Lower leg skin (tissue), 4 donors: ENCODE data around the gene MFSD6. TPM values are rescaled to one million over a fixed set of nuclear protein-coding genes. Genes with fewer than 3 reads are reported as not detected.

Experiments
- DNase-seq, 2 donors: peaks; one replicate each; pipeline ENCODE4 v3.0.0-alpha.2; 2019; ENCODE audit warnings: low spot score in 2 of 2
- H3K4me3 ChIP-seq: fragments of 200-600 bp; sonication (generic); 2 replicates; pipeline ENCODE4 v1.5.1; 2017; ENCODE audit warnings: mild to moderate bottlenecking, low read depth; ENCODE audit not compliant: poor library complexity, severe bottlenecking
- CTCF ChIP-seq, 3 donors: fragments of 450-650 bp; IDR thresholded peaks; one replicate each; pipeline ENCODE4 v1.5.1; 2016; ENCODE audit warnings: antibody characterized with exemption in 3 of 3, mild to moderate bottlenecking in 3 of 3, moderate library complexity in 2 of 3
- POLR2A ChIP-seq, 2 donors: fragments of 450-650 bp; IDR thresholded peaks; one replicate each; pipeline ENCODE4 v1.6.1; 2016 to 2017; ENCODE audit warnings: antibody characterized with exemption in 2 of 2, mild to moderate bottlenecking in 1 of 2, moderate library complexity in 1 of 2
- WGBS, 2 donors: methylation state at CpG; one replicate each; pipeline ENCODE4 v1.1.5; 2018; 5-methylcytosine and 5-hydroxymethylcytosine counted together
- intact Hi-C: fragments of 100-400 bp; cut with DNase I; formaldehyde crosslinking; loops from one replicate; pipeline ENCODE4 v1.15.0; 2023; ENCODE audit warnings: low total_unique reads
- total RNA-seq, 4 donors: library from RNA; depleted of rRNA; stranded (reverse); fragments of >200 nt; gene quantifications; one replicate each; pipeline ENCODE4 v1.1.0, GENCODE V29; 2016

Gene MFSD6
- total RNA-seq, 4 donors from 2014 or later: 184 to 265 (median 208) TPM

GRCh38 chr2:190406805-190407204 is 1.4 kb upstream of the MFSD6 start:
- 75 to 79% methylated on average over 4 of the region's 4 CpGs for WGBS, 2 donors
- TF ChIP-seq CTCF (IDR thresholded peaks at IDR 0.05) (no peak), POLR2A (IDR thresholded peaks at IDR 0.05) (no peak)
- intact Hi-C loops: loop anchor here (10.0 kb wide), 1 partner anchor 248 kb away; no protein-coding TSS in a partner anchor
- no peak overlapping the region for H3K4me3 ChIP-seq
- no peak for DNase-seq

GRCh38 chr2:190407246-190407661 is 901 bp upstream of the MFSD6 start:
- H3K4me3 ChIP-seq: no peak overlapping the region
- intact Hi-C loops: loop anchor here (10.0 kb wide), 1 partner anchor 248 kb away; no protein-coding TSS in a partner anchor
- 43 to 48% methylated on average over 11 of the region's 11 CpGs for WGBS, 2 donors
- DNase-seq: no peak
- TF ChIP-seq CTCF (IDR thresholded peaks at IDR 0.05): no peak
- TF ChIP-seq POLR2A (IDR thresholded peaks at IDR 0.05): no peak

- intact Hi-C loops: loop anchor here (10.0 kb wide), 1 partner anchor 246 kb away; no protein-coding TSS in a partner anchor
- peak overlapping the region; percentile 68 for H3K4me3 ChIP-seq
- peak; percentile 37 to 89 for DNase-seq
- TF ChIP-seq CTCF (IDR thresholded peaks at IDR 0.05): no peak
- WGBS, 2 donors: 1 to 3% methylated on average over 21 to 41 of the region's 54 CpGs
Observed at GRCh38 chr2:190408538-190409271, 550 bp downstream of the MFSD6 start.

GRCh38 chr2:190409616-190410015 is 1.5 kb downstream of the MFSD6 start:
- TF ChIP-seq CTCF (IDR thresholded peaks at IDR 0.05): no peak
- no peak for TF ChIP-seq POLR2A (IDR thresholded peaks at IDR 0.05)
- no peak overlapping the region for H3K4me3 ChIP-seq
- 25 to 29% methylated on average over 2 of the region's 2 CpGs for WGBS, 2 donors
- no peak for DNase-seq
- intact Hi-C loops: loop anchor here (10.0 kb wide), 1 partner anchor 245 kb away; no protein-coding TSS in a partner anchor

- no peak overlapping the region for H3K4me3 ChIP-seq
- TF ChIP-seq POLR2A (IDR thresholded peaks at IDR 0.05) (no peak), CTCF (IDR thresholded peaks at IDR 0.05) (no peak)
- intact Hi-C loops: no loop called here
- no peak for DNase-seq
- 43 to 59% methylated on average over 3 of the region's 3 CpGs for WGBS, 2 donors
Observed at GRCh38 chr2:190410166-190410565, 2.0 kb downstream of the MFSD6 start.
